HG02943 (cell line): Measurements from ENCODE around the gene C22orf42.
"Not testable (repeated sequence)": the region's sequence is repeated elsewhere in the genome, so short reads cannot be mapped to it uniquely, and the experiment has no call there.

Experiments used
- ATAC-seq: cut with Tn5 transposase; IDR thresholded peaks from one replicate; pipeline ENCODE4 v1.9.1; 2021; ENCODE audit warnings: mild to moderate bottlenecking, low read depth, moderate library complexity; ENCODE audit not compliant: unreplicated experiment

Gene C22orf42, protein sequence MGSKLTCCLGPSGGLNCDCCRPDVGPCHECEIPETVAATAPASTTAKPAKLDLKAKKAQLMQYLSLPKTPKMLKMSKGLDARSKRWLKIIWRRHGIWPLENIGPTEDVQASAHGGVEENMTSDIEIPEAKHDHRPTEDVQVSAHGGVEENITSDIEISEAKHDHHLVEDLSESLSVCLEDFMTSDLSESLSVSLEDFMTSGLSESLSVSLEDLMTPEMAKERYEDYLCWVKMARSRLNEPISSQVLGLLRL

DNA sequence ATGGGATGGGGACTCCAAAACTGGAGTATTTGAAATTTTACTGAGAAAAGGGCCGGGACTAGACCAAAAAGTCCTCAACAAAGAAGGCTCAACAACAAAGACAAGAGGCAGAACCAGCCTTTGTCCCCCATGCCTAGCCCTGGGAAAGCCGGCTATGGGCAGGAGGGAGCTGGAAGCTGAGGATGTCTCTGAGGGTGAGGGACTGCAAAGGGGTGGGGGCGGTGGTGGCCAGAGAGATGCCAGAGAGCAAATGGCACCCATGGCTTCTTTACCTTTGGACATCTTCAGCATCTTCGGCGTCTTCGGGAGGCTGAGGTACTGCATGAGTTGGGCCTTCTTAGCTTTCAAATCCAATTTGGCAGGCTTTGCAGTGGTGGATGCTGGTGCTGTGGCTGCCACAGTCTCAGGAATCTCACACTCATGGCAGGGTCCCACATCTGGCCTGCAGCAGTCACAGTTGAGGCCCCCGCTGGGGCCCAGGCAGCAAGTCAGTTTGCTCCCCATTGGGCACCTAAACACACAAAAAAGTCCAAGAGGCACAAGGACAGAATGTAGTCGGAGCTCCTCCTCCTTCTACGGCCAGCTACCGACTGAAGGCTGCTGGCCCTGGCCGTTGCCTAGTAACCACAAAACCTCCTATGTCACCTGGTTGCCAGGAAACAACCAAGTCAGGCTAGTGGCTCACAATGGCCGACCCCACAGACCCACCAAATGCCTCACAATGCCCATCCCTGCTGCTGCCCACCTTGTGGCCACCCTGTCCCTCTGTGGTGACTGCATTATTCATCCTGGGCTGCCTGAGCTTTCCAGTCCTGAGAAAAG is at the start of gene C22orf42:
Gene C22orf42 (minus strand): TSS at position 592 of the 822 bp plus-strand sequence. CDS start 88 bp downstream, at position 504.
- no peak for ATAC-seq

- ATAC-seq: no peak
Observed at GRCh38 chr22:32208681-32209080, 49.6 kb upstream of the C22orf42 start.

- no peak for ATAC-seq
Observed at GRCh38 chr22:32207971-32208480, 48.9 kb upstream of the C22orf42 start.

DNA sequence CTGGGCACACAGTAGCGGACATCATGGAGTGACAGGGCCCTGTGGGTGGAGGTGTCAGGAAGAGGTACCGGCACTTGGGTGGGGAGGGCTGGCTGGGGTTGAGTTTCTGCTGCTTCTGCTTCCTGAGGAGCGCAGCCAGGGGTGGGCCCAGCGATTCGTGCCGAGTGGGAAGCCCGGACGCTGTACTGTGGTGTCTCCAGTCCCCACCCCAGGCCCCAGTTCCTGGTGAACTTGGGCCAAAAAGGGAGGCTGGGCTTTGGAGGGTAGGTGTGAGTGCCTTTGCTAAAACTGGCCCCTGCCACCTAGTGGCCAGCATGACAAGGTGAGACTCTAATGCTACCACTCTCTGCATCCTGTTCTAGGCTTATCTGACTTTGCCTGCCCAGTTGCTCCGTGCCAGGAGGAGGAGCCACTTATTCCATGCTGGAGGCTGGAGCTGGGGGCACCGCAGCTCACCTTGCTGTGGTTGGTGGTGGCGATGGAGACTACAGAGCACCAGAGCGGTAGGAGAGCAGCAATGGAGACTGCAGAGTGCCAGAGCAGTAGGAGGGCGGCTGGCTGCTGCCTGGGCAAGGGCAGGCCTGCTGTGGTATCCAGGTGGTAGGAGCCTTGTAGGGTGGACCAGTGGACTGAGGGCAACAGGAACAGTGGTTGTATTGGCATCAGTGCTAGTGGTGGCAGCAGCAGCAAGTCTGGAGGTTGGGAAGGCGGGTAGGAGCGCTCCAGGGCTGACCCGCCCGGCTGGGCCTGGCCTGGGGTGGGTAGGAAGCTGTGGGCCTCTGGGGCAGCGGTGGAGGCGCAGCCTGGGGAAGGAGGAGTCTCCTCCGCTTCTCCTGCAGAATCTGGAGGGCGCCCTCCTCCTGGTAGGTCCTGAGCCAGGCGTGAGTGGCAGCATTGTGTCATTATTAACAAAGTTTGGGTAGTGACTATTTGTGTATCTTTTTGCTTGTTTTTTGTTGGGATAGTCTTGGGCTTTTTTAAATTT is 48.0 kb upstream of the C22orf42 start:
- no peak for ATAC-seq

DNA sequence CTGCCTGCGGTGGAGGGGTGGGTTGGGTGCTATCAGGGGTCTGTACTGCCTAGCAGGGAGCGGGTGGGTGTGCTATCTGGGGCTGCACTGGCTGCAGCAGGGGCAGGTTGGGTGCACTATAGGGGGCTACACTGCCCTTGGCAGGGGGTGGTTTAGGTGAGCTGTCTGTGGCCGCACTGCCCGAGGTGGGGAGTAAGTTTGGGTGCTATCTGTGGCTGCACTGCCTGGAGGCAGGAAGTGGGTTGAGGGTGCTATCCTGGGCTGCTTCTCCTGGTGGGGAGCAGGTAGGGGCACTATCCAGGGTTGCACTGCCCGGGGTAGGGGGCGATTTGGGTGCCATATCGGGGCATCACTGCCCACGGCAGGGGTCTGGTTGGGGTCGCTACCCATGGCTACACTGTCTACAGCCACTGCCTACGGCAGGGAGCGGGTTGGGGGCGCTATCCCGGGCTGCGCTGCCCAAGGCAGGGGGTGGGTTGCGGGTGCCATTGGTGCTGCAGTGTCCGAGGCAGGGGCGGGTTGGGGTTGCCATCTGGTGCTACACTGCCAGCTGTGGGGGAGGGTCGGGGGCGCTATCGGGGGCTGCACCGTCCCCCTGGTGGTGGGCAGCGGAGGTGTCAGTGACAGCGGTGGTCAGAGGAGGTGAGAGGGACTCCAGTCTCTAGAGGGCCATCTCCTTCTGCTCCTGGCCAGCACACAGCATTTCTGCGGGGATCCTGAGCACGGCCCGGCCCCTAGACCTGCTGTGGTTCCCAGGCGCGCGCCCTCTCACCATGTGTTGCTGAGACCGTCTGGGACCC is 47.1 kb upstream of the C22orf42 start:
- ATAC-seq: no peak

DNA sequence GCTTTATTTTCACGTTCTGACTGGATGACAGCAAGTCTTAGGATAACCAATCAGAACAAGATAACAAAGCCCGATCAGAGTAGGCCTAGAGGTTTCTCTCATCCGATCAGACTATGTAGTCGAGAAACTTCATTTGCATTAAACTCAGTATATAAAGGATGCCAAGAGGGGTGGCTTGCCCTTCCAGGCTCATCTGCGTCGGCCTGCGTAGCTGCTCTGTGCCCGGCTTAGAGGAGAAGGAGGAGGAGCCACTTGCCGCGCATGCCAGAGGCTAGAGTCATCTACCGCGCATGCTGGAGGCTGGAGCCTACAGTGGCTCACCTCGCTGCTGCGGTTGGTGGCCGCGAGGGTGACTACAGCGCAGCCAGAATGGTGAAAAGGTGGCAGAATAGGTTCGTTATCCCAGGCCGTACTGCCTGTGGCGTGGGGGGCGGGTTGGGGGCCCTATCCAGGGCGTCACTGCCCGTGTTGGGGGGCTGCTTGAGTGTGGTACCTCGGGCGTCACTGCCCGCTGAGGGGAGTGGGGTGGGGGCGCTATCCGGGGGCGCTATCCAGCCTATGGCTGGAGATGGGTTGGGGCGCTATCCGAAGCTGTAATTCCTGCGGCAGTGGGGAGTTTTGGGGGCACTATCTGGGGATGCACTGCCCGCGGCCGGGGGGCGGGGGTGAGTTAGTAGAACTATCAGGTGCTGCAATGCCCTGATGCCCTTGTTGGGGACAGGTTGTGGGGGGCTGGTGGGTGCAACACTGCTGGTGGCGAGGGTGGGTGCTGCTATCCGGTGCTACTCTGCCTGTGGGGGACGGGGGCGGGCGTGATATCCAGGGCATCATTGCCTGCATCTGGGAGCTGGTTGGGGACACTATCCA is 46.0 kb upstream of the C22orf42 start, which contains the start of gene RFPL2:
Gene RFPL2 (minus strand): TSS at position 218 of the 867 bp plus-strand sequence. CDS start 2,622 bp downstream, outside the sequence.
- no peak for ATAC-seq

DNA sequence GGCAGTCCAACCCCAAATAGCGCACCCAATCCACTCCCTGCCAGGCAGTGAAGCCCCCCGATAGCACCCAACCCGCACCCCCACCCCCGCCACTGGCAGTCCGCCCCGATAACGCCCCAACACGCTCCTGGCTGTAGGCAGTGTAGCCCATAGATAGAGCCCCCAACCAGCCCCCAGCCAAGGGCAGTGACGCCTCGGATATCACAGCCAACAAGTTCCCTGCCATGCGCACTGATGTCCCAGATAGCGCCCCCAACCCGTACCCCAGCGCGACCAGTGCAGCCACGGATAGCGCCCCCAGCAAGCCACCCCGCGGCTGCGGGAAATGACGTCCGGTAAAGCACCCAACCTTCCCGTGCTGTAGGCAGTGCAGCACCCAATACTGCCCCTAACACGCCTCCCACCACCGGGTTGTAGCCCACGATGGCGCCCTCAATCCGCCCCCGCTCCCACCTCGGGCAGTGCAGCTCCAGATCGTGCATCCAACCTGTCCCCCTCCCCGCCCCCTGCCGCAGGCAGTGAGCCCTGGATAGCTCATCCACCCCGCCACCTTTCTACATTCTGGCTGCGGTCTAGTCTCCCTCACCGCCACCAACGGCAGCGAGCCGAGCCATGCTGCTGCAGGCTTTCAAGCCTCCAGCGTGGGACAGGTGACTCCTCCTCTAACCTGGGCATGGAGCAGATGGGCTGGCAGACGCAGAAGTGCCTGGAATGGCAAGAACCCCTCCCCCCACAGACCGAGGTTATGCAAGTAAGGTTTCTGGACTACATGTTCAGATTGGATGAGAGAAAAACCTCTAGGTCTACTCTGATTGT is 45.1 kb upstream of the C22orf42 start:
- ATAC-seq: no peak

DNA sequence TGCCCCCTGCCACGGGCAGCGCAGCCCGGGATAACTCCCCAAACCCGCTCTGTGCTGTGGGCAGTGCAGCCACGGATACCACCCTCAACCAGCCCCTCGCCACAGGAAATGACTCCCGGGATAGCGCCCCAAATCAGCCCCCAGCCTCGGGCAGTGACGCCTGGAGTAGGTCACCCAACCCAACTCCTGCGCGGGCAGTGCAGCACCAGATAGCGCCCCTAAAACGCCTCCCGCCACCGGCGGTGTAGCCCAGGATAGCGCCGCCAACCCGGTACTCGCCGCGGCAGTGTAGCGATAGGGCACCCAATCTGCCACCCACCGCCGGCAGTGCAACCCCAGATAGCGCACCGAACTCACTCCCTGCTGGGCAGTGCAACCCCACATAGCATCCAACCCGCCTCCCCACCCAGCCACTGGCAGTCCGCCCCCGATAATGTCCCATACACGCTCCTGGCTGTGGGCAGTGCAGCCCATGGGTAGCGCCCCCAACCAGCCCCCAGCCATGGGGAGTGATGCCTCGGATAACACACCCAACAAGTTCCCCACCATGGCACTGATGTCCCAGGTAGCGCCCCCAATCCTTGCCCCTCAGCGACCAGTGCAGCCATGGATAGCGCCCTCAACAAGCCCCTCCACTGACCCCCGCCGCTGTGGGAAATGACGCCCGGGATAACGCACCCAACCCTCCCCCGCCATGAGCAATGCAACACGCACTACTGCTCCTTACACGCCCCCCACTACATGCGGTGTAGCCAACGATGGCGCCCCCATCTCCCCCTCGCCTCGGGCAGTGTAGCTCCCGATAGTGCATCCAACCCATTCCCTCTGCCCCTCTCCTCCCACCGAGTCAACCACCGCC is 44.3 kb upstream of the C22orf42 start:
- no peak for ATAC-seq

DNA sequence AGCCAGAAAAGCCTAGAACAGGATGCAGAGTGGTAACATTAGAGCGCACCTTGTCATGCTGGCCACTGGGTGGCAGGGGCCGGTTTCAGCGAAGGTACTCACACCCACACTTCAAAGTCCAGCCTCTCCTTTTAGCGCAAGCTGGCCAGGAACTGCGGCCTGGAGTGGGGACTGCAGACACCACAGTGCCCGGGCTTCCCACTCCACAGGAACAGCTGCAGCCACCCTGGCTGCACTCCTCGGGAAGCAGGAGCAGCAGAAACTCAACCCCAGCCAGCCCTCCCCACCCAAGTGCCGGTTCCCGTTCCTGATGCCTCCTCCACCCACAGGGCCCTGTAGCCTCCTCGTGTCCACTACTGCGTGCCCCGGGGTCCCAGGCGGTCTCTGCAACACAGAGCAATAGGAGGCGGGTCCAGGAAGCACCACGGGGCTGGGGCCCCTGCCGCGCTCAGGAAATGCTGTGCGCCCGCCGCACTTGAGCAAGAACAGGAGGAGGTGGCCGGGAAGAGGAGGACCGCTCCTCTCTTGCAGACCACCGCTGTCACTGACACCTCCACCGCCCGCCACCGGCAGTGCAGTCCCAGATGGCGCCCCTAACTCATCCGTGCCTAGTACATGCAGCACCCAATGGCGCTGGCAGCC is 43.6 kb upstream of the C22orf42 start:
- ATAC-seq: no peak

DNA sequence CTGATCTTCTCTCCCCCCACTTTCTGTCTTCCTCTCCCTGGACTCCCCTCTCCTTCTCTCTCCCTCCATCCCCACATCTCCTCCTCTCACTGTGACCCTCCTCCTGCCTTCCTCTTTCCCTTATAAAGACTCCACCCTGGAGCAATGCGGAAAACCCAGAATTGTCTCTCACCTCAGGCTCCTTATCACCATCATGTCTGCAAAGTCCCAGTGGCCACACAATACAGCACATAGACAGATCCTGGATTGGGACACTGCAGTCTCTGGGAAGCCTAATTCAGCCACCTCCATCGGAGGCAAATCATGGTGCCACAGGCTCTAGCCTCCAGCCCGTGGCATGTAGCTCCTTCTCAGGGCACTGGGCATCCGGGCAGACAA is 43.0 kb upstream of the C22orf42 start:
- no peak for ATAC-seq

DNA sequence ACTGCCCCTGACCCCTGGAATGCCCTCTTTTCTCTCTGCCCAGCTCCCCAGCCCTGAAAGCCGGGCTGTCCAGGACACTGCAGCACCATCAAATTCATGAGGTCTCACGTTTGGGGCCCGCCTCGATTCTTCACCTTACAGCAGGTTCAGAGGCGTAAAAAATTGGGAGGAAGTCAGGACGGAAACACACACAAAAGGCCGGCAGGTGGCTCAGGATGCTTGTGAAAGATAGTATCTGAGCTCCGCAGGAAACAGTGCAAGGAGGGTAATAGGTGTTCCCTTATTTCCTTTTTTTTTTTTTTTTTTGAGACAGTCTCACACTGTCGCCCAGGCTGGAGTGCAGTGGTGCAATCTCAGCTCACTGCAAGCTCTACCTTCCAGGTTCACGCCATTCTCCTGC is 41.6 kb upstream of the C22orf42 start:
- no peak for ATAC-seq

DNA sequence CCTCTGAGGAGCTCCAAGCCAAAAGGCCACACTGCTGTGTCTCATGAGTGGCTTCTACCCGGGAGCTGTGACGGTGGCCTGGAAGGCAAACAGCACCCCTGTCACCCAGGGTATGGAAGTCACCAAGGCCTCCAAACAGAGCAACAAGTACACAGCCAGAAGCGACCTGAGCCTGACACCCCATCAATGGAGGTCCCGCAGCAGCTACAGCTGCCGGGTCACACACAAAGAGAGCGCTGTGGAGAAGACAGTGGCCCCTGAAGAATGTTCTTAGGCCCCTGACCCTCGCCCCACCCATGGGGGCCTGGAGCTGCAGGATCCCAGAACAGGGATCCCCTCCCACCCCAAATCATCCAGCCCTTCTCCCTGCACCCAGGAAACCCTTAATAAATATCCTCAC is 40.9 kb upstream of the C22orf42 start:
- ATAC-seq: no peak

DNA sequence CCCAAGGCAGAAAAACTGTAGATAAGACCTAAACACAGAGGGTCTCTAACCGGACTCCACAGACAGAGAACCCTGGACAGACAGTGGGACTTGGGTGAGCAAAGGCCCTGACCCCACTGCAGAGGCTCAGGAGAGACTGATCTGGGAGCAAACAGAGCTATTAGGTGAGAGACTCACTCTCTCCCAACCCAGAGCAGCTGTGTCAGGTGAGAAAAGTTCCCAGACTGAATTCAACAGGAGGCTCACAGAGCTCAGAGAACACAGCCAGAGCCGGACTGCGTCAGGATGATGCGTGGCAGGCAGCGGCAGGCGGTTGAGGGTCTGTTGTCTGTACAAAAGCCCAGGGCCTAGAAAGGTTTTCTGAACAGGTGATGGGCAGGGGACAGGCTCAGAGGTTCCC is 40.2 kb upstream of the C22orf42 start:
- ATAC-seq: no peak

- not testable (repeated sequence) for ATAC-seq
Observed at GRCh38 chr22:32197553-32198226, 38.6 kb upstream of the C22orf42 start.

- not testable (repeated sequence) for ATAC-seq
Observed at GRCh38 chr22:32195900-32196299, 36.8 kb upstream of the C22orf42 start.

DNA sequence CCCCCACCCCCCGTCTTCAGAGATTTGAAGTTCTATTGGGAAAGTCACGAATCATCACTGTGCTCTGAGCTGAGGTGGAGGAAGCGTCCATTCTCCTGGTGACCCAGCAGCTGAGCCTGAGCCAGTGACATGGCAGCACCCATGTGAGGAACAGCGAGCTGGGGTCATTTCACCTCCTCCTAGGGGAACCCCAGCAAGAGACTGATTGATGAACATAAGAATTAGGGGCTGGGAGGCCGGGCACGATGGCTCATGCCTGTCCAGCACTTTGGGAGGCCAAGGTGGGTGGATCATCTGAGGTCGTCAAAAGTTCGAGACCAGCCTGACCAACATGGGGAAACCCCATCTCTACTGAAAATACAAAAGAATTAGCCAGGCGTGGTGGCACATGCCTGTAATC is 34.2 kb upstream of the C22orf42 start:
- ATAC-seq: not testable (repeated sequence)
